OCI-LY3 (cell line): Measurements from ENCODE around the gene VTI1A.

ENCODE experiments used
- EZH2phosphoT487 ChIP-seq: fragments of 200-600 bp; shearing (Covaris generic); IDR thresholded peaks from 2 replicates; pipeline ENCODE4 v1.6.1; 2018; ENCODE audit warnings: antibody characterized with exemption, mixed run types, low read depth
- TF ChIP-seq, protein P1 (sequence below): fragments of 200-600, 300-600 bp; sonication (generic); IDR thresholded peaks from 2 replicates; pipeline ENCODE4 v1.5.1; 2014; ENCODE audit warnings: antibody characterized with exemption, low read length, low read depth

DNA sequence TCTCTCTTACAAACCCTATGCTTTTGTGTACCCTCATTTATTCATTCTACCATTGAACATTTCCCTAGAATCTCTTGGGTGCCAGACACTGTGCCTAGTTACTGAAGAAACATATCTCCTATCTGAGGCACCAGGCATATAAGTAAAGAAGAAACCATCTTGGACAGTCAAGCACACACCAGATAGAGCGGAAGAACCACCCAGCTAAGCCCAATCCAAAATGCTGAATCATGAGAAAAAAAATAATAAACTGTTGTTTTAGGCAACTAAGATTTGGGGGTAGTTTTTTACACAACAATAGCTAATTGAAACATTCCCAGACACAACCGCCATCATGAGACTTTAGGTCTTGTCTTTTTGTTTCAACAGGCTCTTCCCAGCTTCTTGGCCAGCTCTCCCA, 400.8 kb downstream of the VTI1A start:
- TF ChIP-seq, protein P1, sequence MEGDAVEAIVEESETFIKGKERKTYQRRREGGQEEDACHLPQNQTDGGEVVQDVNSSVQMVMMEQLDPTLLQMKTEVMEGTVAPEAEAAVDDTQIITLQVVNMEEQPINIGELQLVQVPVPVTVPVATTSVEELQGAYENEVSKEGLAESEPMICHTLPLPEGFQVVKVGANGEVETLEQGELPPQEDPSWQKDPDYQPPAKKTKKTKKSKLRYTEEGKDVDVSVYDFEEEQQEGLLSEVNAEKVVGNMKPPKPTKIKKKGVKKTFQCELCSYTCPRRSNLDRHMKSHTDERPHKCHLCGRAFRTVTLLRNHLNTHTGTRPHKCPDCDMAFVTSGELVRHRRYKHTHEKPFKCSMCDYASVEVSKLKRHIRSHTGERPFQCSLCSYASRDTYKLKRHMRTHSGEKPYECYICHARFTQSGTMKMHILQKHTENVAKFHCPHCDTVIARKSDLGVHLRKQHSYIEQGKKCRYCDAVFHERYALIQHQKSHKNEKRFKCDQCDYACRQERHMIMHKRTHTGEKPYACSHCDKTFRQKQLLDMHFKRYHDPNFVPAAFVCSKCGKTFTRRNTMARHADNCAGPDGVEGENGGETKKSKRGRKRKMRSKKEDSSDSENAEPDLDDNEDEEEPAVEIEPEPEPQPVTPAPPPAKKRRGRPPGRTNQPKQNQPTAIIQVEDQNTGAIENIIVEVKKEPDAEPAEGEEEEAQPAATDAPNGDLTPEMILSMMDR = no peak
- no peak for TF ChIP-seq EZH2phosphoT487
